Uterus (tissue), 2 donors: Measurements from ENCODE around the gene PRKAG2.

Experiments
- CTCF ChIP-seq, 4 experiments: fragments of 200-600 bp in 2 of 4; fragments of 450-650 bp in 2 of 4; sonication (generic) in 2 of 4; IDR thresholded peaks; one replicate each; pipeline ENCODE4 v1.5.1; 2016 to 2019; ENCODE audit warnings: antibody characterized with exemption in 4 of 4, mild to moderate bottlenecking in 2 of 4, moderate library complexity in 1 of 4
- POLR2A ChIP-seq, 2 donors: fragments of 450-650 bp; IDR thresholded peaks; one replicate each; pipeline ENCODE4 v1.6.1; 2016; ENCODE audit warnings: antibody characterized with exemption in 2 of 2, mild to moderate bottlenecking in 1 of 2, moderate library complexity in 1 of 2

- TF ChIP-seq CTCF (IDR thresholded peaks at IDR 0.05): no peak
- no peak for TF ChIP-seq POLR2A (IDR thresholded peaks at IDR 0.05)
Measured at GRCh38 chr7:151754688-151755130, 122.2 kb downstream of the PRKAG2 start.
